Neural cell (in vitro differentiated cells): ENCODE measurements around the gene SOCS3.

Experiments
- CTCF ChIP-seq: fragments of 450-650 bp; IDR thresholded peaks from 2 replicates; pipeline ENCODE4 v1.5.1; 2014; ENCODE audit warnings: antibody characterized with exemption, mild to moderate bottlenecking, moderate library complexity; ENCODE audit not compliant: poor library complexity, severe bottlenecking
- EP300 ChIP-seq: fragments of 450-650 bp; conservative IDR thresholded peaks from 2 replicates; pipeline ENCODE4 v1.6.1; 2014; ENCODE audit warnings: antibody characterized with exemption, mild to moderate bottlenecking, moderate library complexity; ENCODE audit not compliant: poor library complexity, severe bottlenecking
- EZH2 ChIP-seq: fragments of 200-600, 300-800 bp; shearing (Covaris generic), sonication (generic); IDR thresholded peaks from 2 replicates; pipeline ENCODE4 v1.6.1; 2014; ENCODE audit warnings: antibody characterized with exemption, low read length, borderline replicate concordance, mild to moderate bottlenecking; ENCODE audit not compliant: insufficient read depth, poor library complexity, severe bottlenecking
- MXI1 ChIP-seq: fragments of 450-650 bp; conservative IDR thresholded peaks from 2 replicates; pipeline ENCODE4 v1.6.1; 2014; ENCODE audit warnings: antibody characterized with exemption, mild to moderate bottlenecking; ENCODE audit not compliant: poor library complexity, severe bottlenecking
- POLR2AphosphoS5 ChIP-seq: IDR thresholded peaks from 2 replicates; pipeline ENCODE4 v1.6.1; 2012
- REST ChIP-seq: IDR thresholded peaks from 2 replicates; pipeline ENCODE4 v1.6.1; 2012; ENCODE audit warnings: borderline replicate concordance
- SMC3 ChIP-seq: fragments of 450-650 bp; conservative IDR thresholded peaks from 2 replicates; pipeline ENCODE4 v1.6.1; 2014; ENCODE audit warnings: antibody characterized with exemption, mild to moderate bottlenecking, moderate library complexity; ENCODE audit not compliant: poor library complexity
- TAF1 ChIP-seq: IDR thresholded peaks from 2 replicates; pipeline ENCODE4 v1.6.1; 2012; ENCODE audit warnings: low read depth

GRCh38 chr17:78371056-78371455 lies 11.2 kb upstream of the SOCS3 start:
- no peak for TF ChIP-seq EP300
- no peak for TF ChIP-seq CTCF
- no peak for TF ChIP-seq EZH2
- TF ChIP-seq POLR2AphosphoS5 = no peak
- no peak for TF ChIP-seq REST
- no peak for TF ChIP-seq TAF1
- TF ChIP-seq SMC3 = no peak
- no peak for TF ChIP-seq MXI1
